ENCODE data around the gene TRIP13. TPM values are rescaled to one million over a fixed set of nuclear protein-coding genes. Genes with fewer than 3 reads are reported as not detected.
A peak's percentile ranks its signal among the peaks of the same experiment; 100 is the strongest.

TRIP13 gene
- total and polyA plus RNA-seq, 2 of the 13 experiments (the other 11 are each of a cell fraction or from before 2014, with no cell fraction given) = 13.5 to 33.0 TPM

- no TSS peak for BruUV-seq (replicated peaks)
- ChIA-PET CTCF (ENCODE audit: low intra/inter-chr PET ratio, low total read pairs) (no interaction called here), POLR2A (no interaction called here)
- Histone ChIP-seq H2AFZ (ENCODE audit: low read length) (no peak overlapping the region), H3K27ac (ENCODE audit: extremely low read length, insufficient read depth, low read length) (no peak overlapping the region), H4K20me1 (ENCODE audit: insufficient read depth, low read length) (no peaks in the 10 kb centered on the region), H3K79me2 (ENCODE audit: insufficient read depth, low read length) (no peaks in the 10 kb centered on the region), H3K9me3 (ENCODE audit: low read length) (no peaks in the 10 kb centered on the region), H3K4me2 (ENCODE audit: low read depth, low read length) (peak overlapping the region; percentile 47), H3K4me1 (ENCODE audit: insufficient read depth, low read length) (peaks cover 34% of the 10 kb centered on the region), H3K36me3 (replicated peaks in 1 of 2; ENCODE audit: control insufficient read depth in 1 of 2, insufficient read depth in 2 of 2, low read length in 2 of 2) (no peaks in the 10 kb centered on the region), H3K27me3 (ENCODE audit: control insufficient read depth in 1 of 2, insufficient read depth in 2 of 2, low read length in 2 of 2) (peaks cover 6 to 69% of the 10 kb centered on the region in 2 experiments; a peak in 4 of 5 replicates), H3K4me3 (replicated peaks in 1 of 3; ENCODE audit: insufficient read depth in 1 of 3, low read depth in 2 of 3, low read length in 3 of 3) (peak overlapping the region in 1 of 3 experiments; percentile 5; a peak in 1 of 6 replicates), H3K9ac (ENCODE audit: insufficient read depth, low read depth, low read length) (no peak overlapping the region)
- no peak for FAIRE-seq
- 6% methylated on average over 10 of the region's 26 CpGs for WGBS (ENCODE audit: low lambda C conversion rate)
- in situ Hi-C loops (cut with HindIII; ENCODE audit: extremely low pct_ligation_motif_present, low pct_unique_long_range_greater_than_20kb) = no loop called here
- peak; percentile 41 for ATAC-seq
- intact Hi-C loops (cut with micrococcal nuclease; ENCODE audit: unreplicated experiment) = loop anchor here (1.0 kb wide), 1 partner anchor 34 kb away; no protein-coding TSS in a partner anchor
- DNase-seq (ENCODE audit: low spot score) = peak; percentile 77
- TF ChIP-seq NR3C1 (CRISPR knock-in tag; IDR thresholded peaks at IDR 0.05) (no peak), FOXK1 (CRISPR knock-in tag; IDR thresholded peaks at IDR 0.05; ENCODE audit: borderline replicate concordance, low read depth) (no peak), MAFK (conservative IDR thresholded peaks at IDR 0.05 in 1 of 2, IDR thresholded peaks at IDR 0.05 in 1 of 2; ENCODE audit: low read length in 2 of 2) (no peak), NR1H2 (CRISPR knock-in tag; IDR thresholded peaks at IDR 0.05; ENCODE audit: borderline replicate concordance, low read depth) (no peak), FOXC1 (CRISPR knock-in tag; IDR thresholded peaks at IDR 0.05; ENCODE audit: borderline replicate concordance) (no peak), NR2F2 (IDR thresholded peaks at IDR 0.05; ENCODE audit: borderline replicate concordance, low read depth) (0 out of 2 replicates have a peak, but pooled peaks have one; percentile 22), UBTF (CRISPR knock-in tag; IDR thresholded peaks at IDR 0.05) (peak; percentile 32; the same call in 1 of the 2 replicates), ZNF264 (CRISPR knock-in tag; IDR thresholded peaks at IDR 0.05) (peak; percentile 90), ARNT2 (CRISPR knock-in tag; IDR thresholded peaks at IDR 0.05; ENCODE audit: low read depth) (peak; percentile 57; the same call in 1 of the 2 replicates), RXRB (CRISPR knock-in tag; IDR thresholded peaks at IDR 0.05; ENCODE audit: borderline replicate concordance) (peak; percentile 79), ZNF768 (CRISPR knock-in tag; IDR thresholded peaks at IDR 0.05) (0 out of 2 replicates have a peak, but pooled peaks have one; percentile 17), HOXA3 (CRISPR knock-in tag; IDR thresholded peaks at IDR 0.05) (peak; percentile 23; the same call in 1 of the 2 replicates), SIX1 (CRISPR knock-in tag; IDR thresholded peaks at IDR 0.05; ENCODE audit: borderline replicate concordance) (peak; percentile 17; the same call in 1 of the 2 replicates), GTF2F1 (IDR thresholded peaks at IDR 0.05; ENCODE audit: low read length) (no peak), ZNF224 (CRISPR knock-in tag; IDR thresholded peaks at IDR 0.05) (no peak), ZFP37 (CRISPR knock-in tag; IDR thresholded peaks at IDR 0.05; ENCODE audit: borderline replicate concordance) (0 out of 2 replicates have a peak, but pooled peaks have one; percentile 35), THAP11 (CRISPR knock-in tag; IDR thresholded peaks at IDR 0.05) (no peak), ETV5 (CRISPR knock-in tag; IDR thresholded peaks at IDR 0.05; ENCODE audit: borderline replicate concordance) (peak; percentile 57; the same call in 1 of the 2 replicates), ZNF772 (CRISPR knock-in tag; IDR thresholded peaks at IDR 0.05) (no peak), SALL1 (CRISPR knock-in tag; IDR thresholded peaks at IDR 0.05) (peak; percentile 52; the same call in 1 of the 2 replicates), TCF7 (IDR thresholded peaks at IDR 0.05; ENCODE audit: low read depth) (peak; percentile 31; the same call in 1 of the 2 replicates), HNRNPLL (IDR thresholded peaks at IDR 0.05; ENCODE audit: low read depth, low read length, poor library complexity, severe bottlenecking) (peak; percentile 24)
Observed at GRCh38 chr5:956941-957747, 64.5 kb downstream of the TRIP13 start.

Measured in HepG2 (cell line).